Endometrial microvascular endothelial cells (primary cell): ENCODE data around the gene PARD3. TPM values are rescaled to one million over a fixed set of nuclear protein-coding genes. Genes with fewer than 3 reads are reported as not detected.

Experiments
- in situ Hi-C: cut with HindIII; loops from 2 replicates; pipeline ENCODE4 v1.10.0; 2017; ENCODE audit warnings: low sequenced_read_pairs, low pct_unique_long_range_greater_than_20kb; ENCODE audit errors: inconsistent ontology term
- total RNA-seq: library from RNA; depleted of rRNA; stranded (reverse); fragments of >200 nt; gene quantifications from one replicate; pipeline ENCODE4 v1.2.3, GENCODE V29; 2015; ENCODE audit errors: inconsistent ontology term

PARD3 gene
- total RNA-seq, 1 donor from 2014 or later, result 21.5 TPM

- in situ Hi-C loops, result no loop called here
Observed at GRCh38 chr10:34589275-34589674, 225.8 kb downstream of the PARD3 start.

GRCh38 chr10:34587680-34588019 is 227.4 kb downstream of the PARD3 start:
- in situ Hi-C loops, result no loop called here

- in situ Hi-C loops, result no loop called here
Observed at GRCh38 chr10:34587002-34587679, 228.0 kb downstream of the PARD3 start.

GRCh38 chr10:34585422-34586112 is 229.5 kb downstream of the PARD3 start:
- in situ Hi-C loops, result no loop called here

- in situ Hi-C loops, result no loop called here
Observed at GRCh38 chr10:34584164-34584563, 230.9 kb downstream of the PARD3 start.

GRCh38 chr10:34581801-34582532 is 233.1 kb downstream of the PARD3 start:
- in situ Hi-C loops, result no loop called here

GRCh38 chr10:34580643-34581042 is 234.5 kb downstream of the PARD3 start:
- in situ Hi-C loops, result no loop called here

GRCh38 chr10:34580214-34580613 is 234.9 kb downstream of the PARD3 start:
- in situ Hi-C loops, result no loop called here

- in situ Hi-C loops, result no loop called here
Observed at GRCh38 chr10:34578468-34578867, 236.6 kb downstream of the PARD3 start.

GRCh38 chr10:34576797-34577196 is 238.3 kb downstream of the PARD3 start:
- in situ Hi-C loops, result no loop called here

- in situ Hi-C loops, result no loop called here
Observed at GRCh38 chr10:34575882-34576281, 239.2 kb downstream of the PARD3 start.

GRCh38 chr10:34574353-34574934 is 240.7 kb downstream of the PARD3 start:
- in situ Hi-C loops, result no loop called here

GRCh38 chr10:34570887-34571286 is 244.2 kb downstream of the PARD3 start:
- in situ Hi-C loops, result no loop called here

- in situ Hi-C loops, result no loop called here
Observed at GRCh38 chr10:34567659-34568253, 247.3 kb downstream of the PARD3 start.

GRCh38 chr10:34565934-34566333 is 249.2 kb downstream of the PARD3 start:
- in situ Hi-C loops, result no loop called here

GRCh38 chr10:34558093-34558583 is 257.0 kb downstream of the PARD3 start:
- in situ Hi-C loops, result no loop called here

GRCh38 chr10:34557173-34557572 is 257.9 kb downstream of the PARD3 start:
- in situ Hi-C loops, result no loop called here

- in situ Hi-C loops, result no loop called here
Observed at GRCh38 chr10:34555653-34556052, 259.4 kb downstream of the PARD3 start.

- in situ Hi-C loops, result no loop called here
Observed at GRCh38 chr10:34553747-34554146, 261.3 kb downstream of the PARD3 start.
